Uterus (tissue), 2 donors: Measurements from ENCODE around the gene EWSR1.

Experiments
- POLR2A ChIP-seq, 2 donors: fragments of 450-650 bp; IDR thresholded peaks; one replicate each; pipeline ENCODE4 v1.6.1; 2016; ENCODE audit warnings: antibody characterized with exemption in 2 of 2, mild to moderate bottlenecking in 1 of 2, moderate library complexity in 1 of 2
- TF ChIP-seq, protein P1 (sequence below), 4 experiments: fragments of 200-600 bp in 2 of 4; fragments of 450-650 bp in 2 of 4; sonication (generic) in 2 of 4; IDR thresholded peaks; one replicate each; pipeline ENCODE4 v1.5.1; 2016 to 2019; ENCODE audit warnings: antibody characterized with exemption in 4 of 4, mild to moderate bottlenecking in 2 of 4, moderate library complexity in 1 of 4

DNA sequence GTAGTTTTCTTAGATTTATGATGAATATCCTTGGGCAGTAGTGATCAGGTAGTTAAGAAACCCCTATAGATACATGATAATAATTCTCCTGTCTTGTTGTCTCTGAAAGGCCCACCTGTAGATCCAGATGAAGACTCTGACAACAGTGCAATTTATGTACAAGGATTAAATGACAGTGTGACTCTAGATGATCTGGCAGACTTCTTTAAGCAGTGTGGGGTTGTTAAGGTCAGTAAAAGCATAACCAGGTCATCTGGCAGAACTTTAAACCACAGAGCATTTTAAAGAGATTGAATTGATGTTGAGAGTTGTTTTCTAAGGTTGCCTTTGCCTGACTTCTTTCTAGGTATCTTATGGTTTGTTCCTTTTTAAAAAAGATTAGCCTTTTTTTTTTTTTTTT lies 24.3 kb downstream of the EWSR1 start:
- TF ChIP-seq, protein P1, sequence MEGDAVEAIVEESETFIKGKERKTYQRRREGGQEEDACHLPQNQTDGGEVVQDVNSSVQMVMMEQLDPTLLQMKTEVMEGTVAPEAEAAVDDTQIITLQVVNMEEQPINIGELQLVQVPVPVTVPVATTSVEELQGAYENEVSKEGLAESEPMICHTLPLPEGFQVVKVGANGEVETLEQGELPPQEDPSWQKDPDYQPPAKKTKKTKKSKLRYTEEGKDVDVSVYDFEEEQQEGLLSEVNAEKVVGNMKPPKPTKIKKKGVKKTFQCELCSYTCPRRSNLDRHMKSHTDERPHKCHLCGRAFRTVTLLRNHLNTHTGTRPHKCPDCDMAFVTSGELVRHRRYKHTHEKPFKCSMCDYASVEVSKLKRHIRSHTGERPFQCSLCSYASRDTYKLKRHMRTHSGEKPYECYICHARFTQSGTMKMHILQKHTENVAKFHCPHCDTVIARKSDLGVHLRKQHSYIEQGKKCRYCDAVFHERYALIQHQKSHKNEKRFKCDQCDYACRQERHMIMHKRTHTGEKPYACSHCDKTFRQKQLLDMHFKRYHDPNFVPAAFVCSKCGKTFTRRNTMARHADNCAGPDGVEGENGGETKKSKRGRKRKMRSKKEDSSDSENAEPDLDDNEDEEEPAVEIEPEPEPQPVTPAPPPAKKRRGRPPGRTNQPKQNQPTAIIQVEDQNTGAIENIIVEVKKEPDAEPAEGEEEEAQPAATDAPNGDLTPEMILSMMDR (IDR thresholded peaks at IDR 0.05) = no peak
- no peak for TF ChIP-seq POLR2A (IDR thresholded peaks at IDR 0.05)
